Hematopoietic multipotent progenitor cell treated with erythropoietin and hydrocortisone succinate and interleukin-3 and kit ligand, for 8 days (in vitro differentiated cells): ENCODE results near the gene TOM1.
"Not testable (repeated sequence)": the region's sequence is repeated elsewhere in the genome, so short reads cannot be mapped to it uniquely, and the experiment has no call there.

Experiments used
- DNase-seq: peaks from one replicate; pipeline ENCODE4 v3.0.0-alpha.2; 2015

The TOM1 gene

DNA sequence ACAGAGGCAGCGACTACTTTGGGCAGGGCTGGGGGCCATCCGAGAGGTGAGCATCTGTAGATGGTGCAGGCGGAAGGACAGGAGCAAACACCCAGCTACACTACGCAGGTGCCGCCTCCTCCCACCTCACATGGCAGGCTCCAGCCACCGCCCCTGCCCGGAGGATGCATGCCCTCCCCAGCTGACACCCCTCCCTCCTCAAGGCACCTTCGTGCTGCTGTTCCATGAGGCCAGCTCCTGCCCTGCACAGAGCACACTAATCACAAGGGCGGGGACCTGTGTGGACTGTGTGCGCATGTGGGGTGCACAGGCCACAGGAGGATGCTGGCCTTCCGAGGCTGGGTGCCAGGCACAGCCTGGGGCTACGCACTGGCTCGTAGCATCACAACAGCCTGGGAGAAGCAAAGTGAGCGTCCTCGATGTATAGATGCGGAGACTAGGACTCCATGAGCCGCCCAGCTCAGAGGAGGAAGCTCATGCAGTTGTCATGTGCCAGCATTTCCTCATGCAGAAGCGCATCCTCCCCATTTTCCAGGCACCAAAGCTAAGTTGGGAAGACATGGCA, 48.4 kb downstream of the TOM1 start:
- DNase-seq, result no peak

DNA sequence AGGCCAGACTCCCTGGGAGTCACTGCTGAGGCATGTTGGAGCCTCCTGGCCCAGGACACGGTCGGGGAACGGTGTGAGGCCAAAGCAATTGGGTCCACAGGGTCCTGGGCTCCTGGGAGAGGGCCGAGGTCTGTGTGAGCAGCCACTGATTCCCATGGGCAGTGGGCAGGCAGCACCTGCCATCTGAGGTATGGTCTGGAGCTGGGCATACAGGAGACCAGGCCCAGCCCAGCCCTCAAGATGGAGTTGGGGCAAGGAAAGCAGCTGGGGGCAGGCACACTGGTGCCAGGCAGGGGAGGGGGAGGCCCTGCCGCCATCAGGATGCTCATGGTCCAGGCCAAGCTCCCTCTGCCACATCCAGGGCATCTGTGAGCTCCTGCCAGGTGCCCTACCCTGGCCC, 49.0 kb downstream of the TOM1 start:
- DNase-seq, result no peak

DNA sequence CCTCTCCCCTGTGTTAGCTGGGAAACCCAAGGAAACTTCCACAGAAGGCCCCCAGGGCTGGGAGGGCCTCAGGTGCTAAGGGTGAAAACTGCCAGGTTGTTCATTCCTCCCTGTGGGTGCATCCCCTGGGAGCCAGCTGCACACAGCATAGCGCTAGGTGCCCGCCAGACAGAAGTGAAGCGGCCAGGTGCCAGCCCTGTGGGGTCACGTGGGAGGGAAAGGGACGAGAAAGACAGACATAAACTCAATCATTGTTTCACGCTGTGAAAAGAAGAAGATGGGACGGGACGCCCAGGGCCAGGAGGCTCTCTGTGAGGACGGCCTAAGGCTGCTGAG, 49.6 kb downstream of the TOM1 start:
- no peak for DNase-seq

DNA sequence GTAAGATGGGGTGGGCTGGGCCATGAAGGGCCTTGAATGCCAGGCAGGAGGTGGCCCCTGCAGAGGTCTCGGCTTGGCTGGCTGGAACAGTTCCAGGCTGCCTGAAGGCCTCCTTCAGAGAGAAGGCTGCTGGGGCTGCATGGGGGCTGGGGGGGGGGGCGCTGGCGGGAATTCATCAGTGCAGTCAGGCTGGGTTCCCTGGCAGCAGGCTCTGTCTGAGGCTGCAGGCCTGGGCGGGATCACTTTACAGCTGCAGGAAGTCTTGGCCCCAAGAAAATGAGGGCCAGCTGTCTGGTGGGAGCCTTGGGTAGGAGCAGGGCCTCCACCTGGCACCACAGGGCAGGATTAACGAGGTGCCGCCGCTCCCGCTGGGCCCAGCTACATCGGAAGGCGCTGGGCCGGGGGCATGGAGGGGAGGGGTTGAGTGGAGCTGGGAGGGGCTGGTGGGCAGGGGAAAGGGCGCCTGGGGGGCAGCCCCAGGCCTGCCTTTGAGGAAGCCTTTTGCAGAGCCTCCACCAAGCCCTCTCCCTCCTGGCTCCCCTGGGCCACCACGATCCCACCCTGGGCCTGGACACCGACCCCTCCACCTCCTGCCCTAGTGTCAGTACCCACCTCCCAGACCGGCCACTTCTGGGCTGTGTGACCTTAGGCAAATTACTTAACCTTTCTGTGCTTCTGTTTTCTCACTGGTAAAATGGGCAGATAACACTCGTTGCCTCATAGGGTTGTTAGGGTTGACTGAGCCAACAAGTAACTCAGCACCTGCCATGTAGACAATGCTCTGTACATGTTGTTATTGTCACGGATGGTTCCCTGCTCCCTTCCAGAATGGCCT, 50.2 kb downstream of the TOM1 start:
- DNase-seq, result no peak

DNA sequence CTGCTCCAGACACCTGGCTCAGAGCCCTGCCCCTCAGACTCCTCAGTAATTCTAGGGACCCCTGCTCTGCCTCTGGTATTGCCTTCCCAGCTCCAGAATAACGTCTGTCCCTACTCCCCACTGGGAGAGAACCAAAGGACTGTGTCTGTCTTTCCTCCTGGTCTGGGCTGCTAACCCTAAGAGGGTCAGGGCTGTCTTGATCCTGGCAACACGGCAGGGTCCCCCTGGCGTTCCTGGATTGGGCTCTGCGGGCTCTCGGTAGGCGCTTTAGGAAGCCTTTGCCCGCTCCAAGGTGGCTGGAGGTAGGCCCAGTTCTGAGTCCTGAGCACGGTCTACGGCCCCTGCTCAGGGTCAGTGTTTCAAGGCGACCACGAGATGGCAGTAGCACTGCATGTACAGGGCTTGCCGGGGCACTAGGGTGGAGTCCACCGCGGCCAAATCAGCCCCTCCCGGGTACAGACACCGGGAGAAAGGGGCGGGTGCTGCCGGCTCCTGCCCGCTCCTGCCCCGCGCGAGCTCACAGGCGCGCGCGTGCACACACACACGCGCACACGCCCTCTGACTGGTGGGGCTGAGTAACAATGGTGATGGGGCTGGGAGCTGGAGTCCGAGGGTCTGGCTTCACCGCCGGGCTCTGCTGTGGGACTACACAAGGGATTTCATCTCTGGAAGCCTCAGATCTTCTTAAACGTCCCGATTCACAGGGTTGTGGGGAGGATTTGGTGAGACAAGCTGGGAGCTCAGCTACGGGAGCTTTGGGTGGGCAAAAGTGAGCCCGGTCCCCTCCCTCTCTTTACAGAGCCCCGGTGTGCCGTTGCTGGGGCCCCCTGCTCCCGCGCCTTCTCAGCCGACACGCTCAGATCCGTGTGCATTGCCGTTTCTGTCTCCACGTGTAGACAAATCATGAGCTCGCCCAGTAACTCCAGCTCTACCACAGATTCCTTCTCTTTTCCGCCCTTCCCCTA, 51.1 kb downstream of the TOM1 start:
- peak; percentile 88 for DNase-seq

DNA sequence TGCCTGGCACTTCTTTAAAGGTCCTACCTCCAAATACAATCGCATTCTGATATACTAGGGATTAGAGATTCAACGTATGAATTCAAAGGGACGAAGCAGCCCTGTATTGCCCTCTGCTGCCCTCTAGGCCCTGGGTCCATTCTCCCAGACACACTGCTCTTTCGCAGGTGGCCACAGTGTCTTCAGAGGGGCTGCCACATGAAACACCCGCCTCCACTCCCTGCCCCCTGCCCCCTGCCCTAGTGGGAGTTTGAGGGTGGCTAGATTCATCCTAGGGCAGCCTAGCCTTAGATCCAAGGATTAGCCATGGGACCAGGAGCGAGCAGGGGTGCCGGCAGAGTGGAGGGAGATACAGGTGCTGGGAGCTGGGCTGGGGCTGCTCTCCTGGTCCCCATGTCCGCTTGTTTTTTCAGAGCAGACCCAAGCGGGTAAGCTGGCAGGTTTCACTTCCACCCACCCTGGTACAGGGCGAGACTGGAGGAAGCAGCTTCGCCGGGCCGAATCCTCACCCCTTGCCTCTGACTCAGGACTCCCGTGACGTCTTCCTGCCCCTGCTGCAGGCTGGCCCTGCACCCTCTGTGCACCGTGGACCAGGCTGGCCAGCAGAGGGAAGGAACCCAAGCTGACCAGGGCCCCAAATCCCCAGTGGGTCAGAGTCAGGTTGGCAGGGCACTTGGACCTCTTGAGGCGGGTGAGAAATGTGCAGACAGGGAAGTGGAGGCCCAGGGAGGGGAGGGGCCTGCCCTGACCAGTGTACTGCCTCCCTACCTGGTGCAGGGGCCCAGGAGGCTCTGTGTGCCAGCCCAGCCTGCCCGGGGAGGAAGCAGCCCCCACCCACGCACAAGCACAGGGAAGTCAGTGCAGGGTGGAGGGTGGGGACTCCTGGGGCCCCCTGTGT, 52.8 kb downstream of the TOM1 start:
- DNase-seq, result peak; percentile 42

DNA sequence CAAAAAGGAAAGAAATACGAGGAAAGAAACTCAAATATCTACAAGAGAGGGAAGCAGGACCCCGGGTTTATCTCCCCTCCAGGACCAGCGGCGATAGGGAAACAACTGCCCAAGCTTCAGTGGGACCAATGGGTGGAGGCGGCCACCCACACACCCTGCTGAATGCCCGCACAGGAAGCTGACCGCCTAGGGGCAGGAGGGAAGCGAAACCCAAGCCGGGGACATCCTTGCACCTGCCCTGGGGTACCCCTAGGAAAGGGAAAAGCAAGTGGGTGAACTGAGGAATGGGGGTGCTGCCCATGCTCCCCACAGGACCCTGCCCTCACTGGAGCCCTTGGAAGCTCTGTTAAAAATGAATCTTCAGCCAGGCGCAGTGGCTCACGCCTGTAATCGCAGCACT, 53.6 kb downstream of the TOM1 start:
- no peak for DNase-seq

DNA sequence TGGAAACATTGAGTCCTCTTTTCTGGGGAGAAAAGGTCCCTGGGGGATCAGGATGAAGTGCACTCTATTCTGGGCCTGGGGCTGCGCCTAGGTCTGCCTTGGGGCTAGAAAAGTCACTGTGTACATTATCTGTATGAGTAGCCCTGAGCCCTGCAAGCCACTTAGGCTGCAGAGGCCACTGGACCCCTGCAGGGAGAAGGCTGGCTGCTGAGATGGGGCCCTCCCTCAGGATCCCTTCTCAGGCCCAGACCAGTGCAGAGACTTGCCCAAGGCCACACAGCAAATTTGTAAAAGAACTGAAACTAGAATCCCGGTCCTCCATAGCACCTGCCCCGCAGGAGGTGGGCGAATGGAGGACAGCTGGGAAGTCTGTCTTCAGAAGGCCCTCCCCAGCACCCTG, 54.4 kb downstream of the TOM1 start:
- no peak for DNase-seq

DNA sequence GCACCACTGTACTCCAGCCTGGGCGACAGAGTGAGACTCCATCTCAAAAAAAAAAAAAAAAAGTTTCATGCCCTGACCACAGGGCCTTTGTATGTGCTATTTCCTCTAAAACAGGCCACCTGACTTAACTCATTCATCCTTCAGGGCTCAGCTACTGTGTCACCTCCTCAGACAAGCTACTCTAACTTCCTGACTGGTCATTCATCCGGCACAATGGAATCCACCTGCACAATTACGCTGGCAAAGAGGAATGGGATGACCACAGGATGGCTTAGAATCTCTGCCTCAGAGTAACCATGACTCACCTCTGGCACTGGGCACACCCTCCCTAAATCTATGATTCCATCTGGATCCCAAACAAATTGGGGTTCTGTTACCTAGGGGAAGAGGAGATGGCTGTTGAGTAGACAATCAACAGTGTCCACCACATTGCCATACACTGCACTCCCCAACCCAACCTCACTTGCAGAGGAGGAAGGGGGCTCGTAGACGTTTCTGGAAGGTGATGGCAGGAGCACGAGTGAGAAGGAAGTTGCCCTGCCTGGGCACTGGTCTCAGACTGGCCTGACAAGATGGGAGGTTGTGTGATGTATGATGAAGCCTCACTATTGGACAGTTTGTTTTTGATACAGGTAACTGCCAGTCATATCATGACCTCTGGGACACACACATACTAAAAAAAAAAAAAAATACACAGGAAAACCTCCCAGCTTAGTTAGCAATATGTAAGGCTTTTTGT, 58.4 kb downstream of the TOM1 start:
- no peak for DNase-seq

DNA sequence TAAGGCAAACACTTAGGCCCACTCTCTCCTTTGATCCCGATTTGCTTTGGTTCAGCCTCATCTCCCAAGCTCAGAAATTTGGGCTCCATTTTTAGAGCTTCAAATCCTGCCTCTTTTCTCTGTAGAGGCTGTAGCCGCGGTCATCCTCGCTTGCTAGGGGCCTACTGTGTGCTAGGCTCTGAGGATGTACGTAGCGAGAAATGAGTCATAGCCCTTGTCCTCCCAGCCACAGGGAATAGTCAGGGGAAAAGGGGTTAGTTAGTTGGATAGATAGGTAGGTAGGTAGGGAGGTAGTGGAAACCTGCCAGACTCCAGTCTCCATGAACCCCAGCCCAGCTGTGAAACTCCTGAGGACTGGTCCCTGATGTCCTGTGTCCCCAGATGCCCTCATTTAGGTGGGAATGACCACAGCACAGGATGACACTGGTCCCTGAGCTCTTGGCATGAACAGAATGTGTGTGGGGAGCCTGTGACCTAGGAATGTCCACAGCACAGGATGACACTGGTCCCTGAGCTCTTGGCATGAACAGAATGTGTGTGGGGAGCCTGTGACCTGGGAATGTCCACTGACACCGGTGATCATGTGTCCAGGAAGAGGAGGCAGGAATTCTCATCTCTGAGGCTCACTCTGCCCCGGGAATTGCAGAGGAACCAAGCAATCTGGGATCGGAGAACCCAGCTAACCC, 59.8 kb downstream of the TOM1 start:
- DNase-seq, result no peak

DNA sequence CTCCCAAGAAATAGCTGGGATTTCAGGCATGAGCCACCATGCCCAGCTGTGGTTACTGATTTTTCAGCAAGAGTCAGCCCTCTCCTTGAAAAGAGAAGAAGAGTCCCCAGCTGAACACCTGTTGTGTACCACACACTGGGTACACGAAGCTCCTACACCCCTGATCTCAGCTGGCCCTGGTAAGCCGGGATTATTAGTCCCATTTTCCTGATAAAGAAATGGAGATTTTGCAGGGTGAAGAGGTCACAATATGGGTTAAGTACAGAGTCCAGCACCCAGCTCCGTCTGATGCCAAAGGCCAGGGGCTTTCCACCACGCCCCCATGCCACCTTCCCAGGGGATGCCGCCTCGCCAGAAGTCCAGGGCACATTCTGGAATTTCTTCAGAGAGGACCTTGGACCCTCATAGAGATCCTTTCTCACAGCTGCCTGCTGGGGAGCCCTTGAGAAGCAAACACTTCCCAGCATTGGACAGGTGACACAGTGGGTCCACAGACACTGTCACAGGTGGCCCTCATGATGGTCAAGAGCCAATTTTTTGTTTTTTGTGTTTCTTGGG, 61.4 kb downstream of the TOM1 start:
- DNase-seq, result no peak

DNA sequence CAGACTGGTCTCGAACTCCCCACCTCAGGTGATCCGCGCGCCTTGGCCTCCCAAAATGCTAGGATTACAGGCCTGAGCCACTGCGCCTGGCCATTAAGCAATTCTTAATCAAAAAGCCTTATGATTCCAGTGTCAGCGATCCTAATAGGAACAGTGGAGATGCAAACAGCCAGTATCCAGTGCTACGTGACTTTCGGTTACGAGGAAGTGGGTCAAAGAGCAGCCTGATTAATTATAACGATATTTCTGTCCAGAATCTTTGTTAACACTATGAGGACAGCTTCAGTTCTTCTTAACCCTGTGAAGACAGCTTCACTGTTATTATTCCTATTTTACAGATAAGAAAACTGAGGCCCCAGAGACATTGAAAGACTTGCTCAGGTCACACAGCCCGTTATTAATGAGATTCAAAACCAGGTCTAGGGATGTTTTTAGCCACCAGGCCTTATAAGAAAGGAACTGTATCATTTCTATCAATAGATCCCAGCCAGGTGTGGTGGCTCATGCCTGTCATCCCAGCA, 63.9 kb downstream of the TOM1 start:
- no peak for DNase-seq

DNA sequence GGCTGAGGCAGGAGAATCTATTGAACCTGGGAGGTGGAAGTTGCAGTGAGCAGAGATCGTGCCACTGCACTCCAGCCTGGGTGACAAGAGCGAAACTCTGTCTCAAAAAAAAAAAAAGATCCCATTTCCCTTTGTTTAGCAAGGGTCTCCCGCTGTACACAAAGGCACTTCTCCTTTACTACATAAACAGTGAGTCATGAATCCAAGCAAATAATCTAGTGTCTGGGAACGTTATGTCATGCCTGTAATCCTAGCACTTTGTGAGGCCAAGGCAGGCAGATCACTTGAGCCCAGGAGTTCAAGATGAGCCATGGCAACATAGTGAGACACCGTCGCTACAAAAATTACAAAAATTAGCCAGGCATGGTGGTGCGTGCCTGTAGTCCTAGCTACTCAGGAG, 64.5 kb downstream of the TOM1 start:
- not testable (repeated sequence) for DNase-seq

DNA sequence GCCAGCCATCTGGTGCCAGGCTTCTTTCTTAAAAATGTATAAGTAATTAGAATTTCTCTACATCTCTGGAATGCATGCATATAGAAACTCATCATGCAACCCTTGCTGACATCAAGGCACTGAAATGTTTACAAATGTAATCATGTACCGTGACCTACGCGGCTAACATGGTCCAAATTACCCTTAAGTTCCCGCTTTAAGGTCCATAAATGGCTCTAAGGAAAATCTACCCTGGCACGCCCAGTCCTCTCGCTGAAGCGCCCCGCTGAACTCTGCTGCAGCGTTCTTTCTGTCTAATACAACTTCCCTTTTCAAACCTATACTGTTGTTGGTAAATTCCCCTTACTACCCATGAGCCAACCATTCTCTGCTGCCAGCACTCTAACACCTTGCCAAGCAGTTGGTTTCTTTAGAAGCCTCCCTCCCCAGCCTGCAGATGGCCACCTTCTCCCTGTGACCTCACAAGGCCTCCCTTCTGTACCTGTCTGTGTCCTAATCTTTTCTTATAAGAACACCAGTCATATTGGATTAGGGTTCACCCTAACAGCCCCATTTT, 67.7 kb downstream of the TOM1 start:
- DNase-seq, result peak; percentile 39

DNA sequence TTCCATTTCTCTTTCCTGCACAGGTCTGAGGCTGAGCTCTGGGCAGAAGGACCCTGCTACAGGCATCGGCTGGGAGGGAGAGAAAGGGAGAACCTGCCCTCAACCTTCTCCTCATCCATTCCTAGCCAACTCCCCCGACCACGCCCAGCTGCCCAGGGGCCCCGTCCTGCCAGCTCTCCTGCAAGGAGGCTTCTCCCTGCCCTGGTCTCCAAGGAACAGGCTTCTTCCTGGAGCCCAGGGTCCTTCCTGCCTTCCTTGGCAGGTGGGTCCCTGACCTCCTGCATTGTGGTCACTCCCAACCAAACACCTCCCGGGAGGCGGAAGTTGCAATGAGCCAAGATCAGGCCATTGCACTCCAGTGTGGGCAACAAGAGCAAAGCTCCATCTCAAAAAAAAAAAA, 68.7 kb downstream of the TOM1 start:
- no peak for DNase-seq

DNA sequence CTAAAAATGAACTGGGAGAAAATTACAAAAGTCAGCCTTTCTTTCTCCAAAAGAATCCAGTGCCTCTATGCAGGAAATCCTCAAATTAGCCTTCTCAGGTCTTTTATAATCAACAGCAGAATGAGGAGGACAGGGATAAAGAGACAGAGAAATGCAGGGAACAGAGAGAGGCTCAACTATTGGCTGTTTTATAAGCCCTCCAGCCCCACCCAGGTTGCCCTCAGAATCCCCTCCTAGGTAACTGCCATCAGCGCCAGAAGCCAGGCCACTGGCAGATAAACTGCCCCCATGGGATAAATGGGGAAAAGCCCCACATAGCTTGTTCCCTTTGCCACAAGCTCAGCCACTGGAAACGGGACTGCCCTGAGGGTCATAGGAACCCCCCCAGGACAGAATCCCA, 70.3 kb downstream of the TOM1 start:
- DNase-seq, result no peak

DNA sequence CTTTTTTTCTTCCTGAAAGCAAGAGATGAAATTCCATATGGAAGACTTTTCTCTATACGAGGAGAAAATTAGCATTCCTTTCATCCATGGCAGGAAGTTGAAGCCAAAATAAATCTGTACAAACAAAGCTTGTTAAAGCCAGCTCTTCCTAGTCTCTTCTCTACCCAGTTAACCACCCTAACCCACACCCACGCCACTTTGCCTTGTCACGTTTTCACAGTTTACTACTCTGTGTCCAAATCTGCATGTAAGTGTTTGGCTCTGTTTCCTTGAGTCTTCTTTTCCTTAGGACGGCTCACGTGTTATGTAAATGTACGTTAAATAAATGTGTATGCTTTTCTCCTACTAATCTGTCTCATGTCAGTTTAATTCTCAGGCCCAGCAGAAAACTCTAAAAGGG, 74.1 kb downstream of the TOM1 start:
- DNase-seq, result no peak

DNA sequence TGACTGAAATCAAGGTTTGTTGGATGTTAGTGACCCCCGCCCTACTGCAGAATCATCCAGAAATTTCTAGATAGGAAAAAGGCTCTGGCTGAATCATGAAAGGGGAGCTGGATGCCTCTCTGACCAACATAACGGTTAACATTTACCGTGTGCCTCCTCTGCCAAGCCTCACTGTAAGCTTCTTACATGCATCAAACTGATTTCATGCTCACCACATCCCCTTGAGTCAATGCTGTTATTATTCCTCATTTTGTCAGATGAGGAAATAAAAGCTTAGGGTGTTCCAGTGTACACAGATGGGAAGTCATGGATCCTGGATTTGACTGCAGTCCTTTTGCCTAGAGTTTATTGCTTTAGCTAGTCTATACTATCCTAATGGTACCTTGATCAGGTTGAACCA, 75.3 kb downstream of the TOM1 start:
- DNase-seq, result no peak

DNA sequence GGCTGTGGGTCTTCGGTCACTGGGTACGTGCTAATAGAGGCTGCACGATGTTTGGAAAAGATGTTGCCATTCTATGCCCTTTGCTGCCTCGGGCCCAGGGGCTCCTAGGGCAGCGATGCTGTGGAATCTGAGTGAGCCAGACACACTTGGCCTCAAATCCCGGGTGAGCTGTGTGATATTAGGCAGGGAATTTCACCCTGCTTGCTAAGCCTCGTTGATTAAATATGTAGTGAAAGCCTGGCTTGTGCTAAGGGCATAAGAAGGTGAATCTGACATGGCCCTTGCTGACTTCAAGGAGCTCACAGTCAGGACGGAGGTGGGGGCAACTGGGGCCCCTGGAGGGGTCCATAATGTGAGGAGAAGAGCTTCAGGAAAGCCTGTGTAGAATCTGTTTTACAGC, 75.8 kb downstream of the TOM1 start:
- DNase-seq, result no peak

DNA sequence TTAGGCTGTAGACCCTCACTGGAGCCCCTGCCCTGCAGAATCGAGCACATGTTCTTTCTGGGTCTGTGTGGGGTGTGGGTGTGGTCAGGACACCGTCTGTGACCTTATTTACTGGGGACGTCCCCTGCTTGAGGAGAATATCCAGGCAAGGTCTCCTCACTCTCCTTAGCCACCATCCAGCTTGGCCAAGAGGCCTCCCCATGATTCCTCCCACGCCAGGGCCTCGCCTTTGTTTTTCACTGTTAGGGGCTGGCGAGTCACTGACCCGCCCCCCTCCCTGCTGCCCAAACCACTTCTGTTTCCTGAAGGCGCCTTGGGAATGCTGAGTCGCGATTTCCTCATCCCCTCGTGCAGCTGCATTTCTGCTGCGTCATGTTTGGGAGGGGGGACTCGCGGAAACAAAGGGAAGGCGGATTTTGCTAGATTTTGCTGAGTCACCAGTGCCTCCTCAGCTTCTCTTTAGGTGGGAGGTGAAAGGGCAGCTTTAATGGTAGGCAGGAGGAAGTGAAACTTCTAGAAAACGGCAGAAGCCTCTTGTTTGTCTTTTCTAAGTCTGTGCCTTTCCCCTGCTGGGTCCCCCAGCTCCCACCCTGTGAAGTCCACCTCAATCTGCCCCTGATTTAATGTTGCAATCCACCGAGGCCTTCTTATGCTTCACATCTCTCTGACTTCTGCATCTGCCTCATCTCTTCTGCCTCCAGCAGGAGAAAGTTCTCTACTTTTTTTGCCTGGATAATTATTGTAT, 77.2 kb downstream of the TOM1 start:
- DNase-seq, result peak; percentile 88
